ENCODE results near the gene TADA1. TPM values are rescaled to one million over a fixed set of nuclear protein-coding genes. Genes with fewer than 3 reads are reported as not detected.
"Not testable (repeated sequence)": the region's sequence is repeated elsewhere in the genome, so short reads cannot be mapped to it uniquely, and the experiment has no call there.

The TADA1 gene
- total RNA-seq, 1 donor from 2014 or later, result 6.4 TPM

DNA sequence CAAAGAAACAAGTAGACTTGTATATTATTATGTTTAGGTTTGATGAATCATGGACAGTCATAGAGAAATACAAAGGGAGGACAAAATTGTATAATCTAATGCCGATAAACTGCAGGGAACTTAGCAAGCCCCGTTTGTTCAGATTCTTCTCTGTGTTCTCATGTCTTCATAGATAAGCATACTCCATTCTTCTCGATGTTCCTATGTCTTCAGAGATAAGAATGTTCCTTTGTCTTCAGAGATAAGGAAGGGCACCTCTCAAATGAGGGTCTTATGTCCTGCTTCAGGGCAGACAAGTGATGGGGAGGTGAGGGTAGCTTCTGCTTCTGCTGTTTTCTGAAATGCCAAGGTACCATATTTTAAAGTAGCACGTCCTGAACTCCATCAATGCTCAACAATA is 19.7 kb upstream of the TADA1 start:
- no peak for DNase-seq (ENCODE audit: low spot score)

DNA sequence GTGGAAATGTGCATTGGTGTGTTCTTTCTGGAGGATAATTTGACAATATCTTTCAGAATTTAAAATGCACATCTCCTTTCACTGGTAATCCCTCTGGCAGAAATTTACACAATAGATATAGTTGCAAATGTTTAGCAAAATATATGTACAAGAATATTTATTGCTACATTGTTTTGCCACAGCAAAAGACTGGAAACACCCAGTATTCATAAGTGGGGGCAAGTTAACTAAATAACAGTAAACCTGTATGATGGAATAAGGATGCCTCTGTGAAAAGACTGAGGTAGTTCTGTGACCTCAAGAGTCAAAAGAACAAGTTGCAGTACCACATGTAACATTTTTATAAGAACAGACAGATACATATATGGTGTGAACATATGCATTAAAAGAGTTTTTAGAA is 13.7 kb upstream of the TADA1 start:
- DNase-seq (ENCODE audit: low spot score), result no peak

DNA sequence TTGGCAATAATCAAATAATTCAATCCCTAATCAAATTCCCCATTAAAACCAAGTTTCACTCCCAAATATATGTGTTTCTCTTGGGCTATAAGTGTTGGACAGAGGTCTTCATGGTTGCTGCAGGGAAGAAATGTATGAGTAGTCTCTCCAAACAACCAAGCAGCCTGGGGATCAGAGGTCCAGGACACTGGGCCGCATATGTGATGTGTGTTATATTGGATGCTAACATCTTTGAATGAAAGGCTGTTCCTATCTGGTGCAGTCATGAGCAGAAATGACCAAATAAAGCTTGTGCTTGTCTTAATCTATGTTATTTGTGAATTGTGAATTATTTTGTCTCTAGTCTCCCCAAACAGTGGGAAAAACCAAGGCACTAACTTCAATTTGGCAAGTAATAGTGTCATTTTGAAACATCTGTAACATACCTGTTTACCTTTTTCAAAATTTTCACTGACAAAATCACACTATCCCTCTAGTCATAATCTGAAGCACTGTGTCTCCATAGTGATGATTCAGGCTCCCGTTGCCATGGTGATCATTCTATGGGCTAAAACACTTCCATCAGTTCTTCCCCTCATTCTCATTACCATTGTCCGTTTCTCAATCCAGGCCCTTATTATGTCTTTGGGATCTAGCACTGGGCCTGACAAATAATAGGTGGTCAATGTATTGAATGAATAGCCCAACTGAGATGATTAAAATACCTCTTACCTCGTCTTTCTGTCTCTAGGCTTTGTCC is 12.5 kb upstream of the TADA1 start:
- DNase-seq (ENCODE audit: low spot score), result no peak

DNA sequence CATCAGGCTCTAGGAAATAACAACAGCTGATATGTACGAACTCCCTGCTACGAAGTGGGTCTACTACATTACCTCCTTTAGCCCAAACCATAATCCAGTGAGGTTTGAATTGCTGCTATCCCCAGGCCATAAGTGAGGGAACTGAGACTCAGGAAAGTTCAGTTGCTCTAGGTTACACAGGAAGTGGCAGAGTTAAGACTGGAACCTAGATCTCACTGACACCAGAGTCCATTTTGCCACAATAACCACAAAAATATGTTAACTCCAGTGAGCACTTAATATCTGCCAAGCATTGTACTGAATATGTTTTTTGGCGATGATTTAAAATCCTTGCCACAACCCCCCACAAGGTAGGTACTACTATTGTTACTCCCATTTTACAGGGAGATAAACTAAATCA is 8.9 kb upstream of the TADA1 start:
- no peak for DNase-seq (ENCODE audit: low spot score)

DNA sequence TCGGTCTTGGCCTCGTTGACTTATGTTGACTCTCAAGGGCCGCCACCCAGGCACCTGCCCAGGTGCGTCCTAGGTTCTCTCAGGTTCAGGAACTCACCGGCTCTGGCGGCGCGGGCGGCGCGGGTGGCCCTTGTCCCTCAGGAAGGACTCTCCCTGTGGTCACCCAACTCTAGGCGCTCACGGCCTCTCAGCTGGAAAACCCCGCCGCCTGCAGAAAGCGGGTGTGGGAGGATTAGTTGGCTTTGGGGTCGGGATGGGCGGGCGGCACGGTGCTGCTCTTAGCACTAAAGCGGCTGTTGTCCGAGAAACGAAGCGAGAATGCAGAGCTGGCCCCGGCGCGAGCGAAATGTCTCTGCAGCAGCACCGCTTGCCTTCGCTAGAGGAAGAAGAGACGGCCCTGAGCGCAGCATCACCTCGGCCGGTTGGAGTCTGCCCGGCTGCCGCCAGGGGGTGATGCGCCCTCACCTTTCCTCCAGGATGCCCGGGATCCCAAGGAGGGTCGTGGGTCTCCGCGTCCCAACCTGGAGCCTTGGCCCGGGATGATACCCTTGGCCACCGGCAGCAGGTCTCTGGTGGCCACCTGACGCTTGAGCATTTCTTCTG is 8.1 kb upstream of the TADA1 start:
- no peak for DNase-seq (ENCODE audit: low spot score)

DNA sequence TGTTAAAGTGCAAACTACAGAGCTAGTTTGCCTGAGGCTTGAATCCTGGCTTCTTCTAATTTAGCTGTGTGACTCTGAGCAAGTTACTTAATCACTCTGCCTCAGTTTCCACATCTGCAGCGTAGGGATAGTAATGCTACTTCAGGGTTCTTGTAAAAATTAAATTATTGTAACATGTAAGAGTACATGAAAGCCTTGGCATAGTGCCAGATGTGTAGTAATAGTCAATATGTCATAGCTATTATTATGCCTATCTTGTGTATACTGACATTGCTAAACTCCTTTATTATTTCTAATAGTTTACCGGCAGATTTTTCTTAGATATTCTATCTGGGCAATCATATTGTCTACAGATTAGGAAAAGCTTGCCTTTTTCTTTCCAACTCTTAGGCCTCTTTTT is 6.8 kb upstream of the TADA1 start:
- no peak for DNase-seq (ENCODE audit: low spot score)

DNA sequence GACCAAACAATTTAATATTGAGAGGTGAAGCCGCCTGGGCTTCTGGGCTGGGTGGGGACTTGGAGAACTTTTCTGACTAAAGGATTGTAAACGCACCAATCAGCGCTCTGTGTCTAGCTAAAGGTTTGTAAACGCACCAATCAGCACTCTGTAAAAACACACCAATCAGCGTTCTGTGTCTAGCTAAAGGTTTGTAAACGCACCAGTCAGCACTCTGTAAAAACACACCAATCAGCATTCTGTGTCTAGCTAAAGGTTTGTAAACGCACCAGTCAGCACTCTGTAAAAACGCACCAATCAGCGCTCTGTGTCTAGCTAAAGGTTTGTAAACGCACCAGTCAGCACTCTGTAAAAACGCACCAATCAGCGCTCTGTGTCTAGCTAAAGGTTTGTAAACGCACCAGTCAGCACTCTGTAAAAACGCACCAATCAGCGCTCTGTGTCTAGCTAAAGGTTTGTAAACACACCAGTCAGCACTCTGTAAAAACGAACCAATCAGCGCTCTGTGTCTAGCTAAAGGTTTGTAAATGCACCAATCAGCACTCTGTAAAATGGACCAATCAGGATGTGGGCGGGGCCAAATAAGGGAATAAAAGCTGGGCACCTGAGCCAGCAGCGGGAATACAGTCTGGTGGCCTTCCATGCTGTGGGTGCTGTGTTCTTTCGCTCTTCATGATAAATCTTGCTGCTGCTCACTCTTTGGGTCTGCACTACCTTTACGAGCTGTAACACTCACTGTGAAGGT is 2.3 kb upstream of the TADA1 start:
- not testable (repeated sequence) for DNase-seq (ENCODE audit: low spot score)

DNA sequence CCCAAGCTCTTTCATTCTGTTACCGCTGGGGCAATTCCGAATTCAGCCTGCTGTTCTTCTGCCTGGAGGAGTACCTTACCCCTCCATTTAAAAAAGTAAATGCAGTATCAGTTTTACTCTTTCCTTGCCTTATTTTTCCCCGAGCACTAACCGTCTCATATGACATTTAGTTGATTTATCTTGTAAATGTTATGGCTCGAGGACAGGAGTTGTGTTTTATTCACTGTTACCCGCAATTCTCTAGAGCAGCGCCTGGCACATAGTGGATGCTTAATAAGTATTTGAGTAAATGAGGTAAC is 425 bp upstream of the TADA1 start:
- no peak for DNase-seq (ENCODE audit: low spot score)

DNA sequence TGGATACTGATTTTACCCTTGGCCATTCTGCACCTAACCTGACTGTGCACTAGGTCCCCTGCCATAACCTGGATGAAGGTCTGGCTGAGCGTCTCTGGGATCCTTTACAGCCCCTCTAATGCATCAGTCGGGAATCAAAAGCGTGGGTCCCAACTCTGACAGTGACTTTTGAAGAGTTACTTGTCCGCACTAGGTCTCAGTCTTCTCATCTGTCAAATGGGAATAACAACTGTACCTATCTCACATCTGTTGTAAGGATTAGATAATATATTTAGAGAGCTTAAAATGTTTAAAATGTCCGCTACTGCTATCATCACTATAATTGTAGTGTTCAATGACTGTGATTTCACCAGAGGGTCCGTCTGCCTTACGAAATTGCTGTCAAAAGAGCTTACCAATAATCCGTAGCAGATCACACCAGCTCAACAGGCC is 746 bp downstream of the TADA1 start:
- DNase-seq (ENCODE audit: low spot score), result no peak

DNA sequence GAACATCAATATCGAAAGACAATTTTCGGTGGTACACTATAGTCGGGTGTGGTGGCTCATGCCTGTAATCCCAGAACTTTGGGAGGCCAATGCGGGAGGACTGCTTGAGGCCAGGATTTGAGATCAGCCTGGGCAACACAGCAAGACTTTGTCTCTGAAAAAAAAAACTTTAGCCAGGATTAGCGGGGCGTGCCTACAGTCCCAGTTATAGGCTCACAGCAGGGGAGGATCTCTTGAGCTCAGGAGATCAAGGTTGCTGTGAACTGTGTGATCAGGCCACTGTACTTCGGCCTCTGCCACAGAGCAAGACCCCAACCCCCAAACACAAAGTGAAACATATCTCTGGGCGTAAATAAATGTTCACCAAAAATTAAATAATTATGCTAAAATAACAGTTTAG is 1.6 kb downstream of the TADA1 start:
- DNase-seq (ENCODE audit: low spot score), result no peak

DNA sequence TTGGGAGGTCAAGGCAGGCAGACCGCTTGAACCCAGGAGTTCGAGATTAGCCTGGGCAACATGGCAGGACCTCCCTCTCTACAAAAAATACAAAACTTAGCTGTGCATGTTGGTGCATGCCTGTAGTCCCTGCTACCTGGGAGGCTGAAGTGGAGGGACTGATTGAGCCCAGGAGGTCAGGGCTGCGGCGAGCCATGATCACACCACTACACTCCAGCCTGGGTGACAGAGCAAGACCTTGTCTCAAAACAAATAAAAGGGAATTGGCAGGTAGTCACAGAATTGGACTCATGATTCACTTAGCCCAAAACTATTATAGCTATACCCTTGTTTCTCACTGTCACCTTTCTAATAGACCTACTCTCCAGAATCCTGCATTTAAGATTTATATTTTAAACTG is 5.5 kb downstream of the TADA1 start:
- no peak for DNase-seq (ENCODE audit: low spot score)

DNA sequence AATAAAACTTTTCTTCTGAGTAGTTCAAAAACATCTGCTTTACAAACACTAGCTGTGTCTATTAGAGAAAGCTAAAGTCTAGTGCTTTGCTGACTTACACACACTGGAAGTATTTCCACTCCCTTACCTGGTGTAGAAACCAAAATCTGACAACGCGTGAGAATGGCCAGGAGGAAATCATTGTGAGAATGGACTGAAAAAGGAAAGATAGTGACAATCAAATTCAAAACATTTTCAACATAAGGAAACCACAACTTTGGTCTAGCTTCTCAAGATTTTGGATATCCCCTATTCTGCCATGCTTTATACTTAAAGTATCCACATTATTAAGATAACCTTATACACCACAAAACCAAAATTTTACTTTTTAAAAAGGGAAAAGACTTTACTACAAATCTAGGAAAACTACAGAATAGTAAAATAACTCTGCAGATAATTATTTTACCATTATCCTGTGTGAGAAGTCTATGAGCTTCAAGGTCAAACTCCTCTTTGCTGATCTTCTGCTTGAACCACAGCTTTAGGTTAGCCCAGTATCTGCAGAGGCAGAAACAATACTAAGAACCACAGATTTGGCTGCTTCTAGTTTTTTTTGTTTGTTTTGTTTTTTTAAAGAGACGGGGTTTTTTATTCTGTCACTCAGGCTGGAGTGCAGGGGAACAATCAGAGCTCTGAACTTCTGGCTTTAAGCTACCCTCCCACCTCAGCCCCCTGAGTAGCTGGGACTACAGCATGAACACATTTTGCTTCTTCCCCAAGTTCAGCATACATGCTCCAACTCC is 6.6 kb downstream of the TADA1 start:
- no peak for DNase-seq (ENCODE audit: low spot score)

DNA sequence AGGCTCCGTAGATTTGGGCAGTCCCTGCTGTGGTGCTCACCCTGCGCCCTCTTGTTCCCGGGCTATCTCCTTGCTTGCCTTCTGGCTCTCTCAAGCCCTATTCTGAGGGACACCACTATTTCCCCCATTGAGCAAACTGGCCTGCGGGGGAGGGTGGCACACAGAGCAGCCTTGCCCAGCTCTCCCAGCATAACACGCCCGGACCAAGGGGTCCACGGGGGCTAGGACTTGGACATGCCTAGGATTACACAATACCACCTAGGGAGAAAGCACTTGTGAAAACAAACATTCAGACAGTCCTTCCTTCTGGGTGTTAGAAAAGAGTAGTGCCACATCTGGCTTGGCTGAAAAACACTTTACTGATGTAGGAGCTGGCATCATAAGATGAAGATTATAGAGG is 7.4 kb downstream of the TADA1 start:
- no peak for DNase-seq (ENCODE audit: low spot score)

DNA sequence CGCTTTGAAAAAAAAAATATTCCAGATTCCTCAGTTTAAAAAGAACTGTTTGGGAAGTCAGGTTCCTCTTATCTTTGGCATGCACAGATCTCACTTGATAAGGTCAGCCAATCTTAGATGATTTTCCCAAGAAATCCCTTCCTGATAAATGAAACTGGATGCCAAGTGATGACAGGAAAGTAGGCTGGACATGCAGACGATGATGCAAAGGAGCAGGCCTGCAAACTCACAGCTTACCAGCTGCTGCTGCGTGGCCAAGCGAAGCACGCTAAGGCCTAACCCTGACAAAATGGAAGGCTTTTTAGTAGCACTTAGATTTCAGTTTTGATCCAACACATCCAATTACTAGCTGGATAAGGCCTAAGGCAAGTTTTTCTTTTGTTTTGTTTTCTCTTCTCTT is 10.1 kb downstream of the TADA1 start:
- no peak for DNase-seq (ENCODE audit: low spot score)

DNA sequence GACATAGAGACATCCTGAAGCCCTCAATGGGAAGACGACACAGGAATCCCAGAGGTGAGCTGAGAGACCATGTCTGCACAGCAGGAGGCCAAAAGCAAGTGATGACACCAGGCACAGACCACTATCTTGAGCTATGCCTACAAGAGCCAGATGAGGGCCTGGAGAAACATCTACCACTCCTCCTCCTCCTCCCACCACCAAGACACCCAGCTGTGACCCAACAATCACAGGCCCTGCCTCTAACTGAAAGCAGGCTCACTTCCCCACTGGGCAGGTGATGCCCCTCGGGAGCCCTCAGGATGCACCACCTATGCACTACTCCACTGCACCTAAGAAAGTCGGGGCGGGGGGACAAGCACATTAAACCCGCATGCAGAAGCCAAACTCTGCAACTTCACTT is 16.5 kb downstream of the TADA1 start:
- DNase-seq (ENCODE audit: low spot score), result no peak

DNA sequence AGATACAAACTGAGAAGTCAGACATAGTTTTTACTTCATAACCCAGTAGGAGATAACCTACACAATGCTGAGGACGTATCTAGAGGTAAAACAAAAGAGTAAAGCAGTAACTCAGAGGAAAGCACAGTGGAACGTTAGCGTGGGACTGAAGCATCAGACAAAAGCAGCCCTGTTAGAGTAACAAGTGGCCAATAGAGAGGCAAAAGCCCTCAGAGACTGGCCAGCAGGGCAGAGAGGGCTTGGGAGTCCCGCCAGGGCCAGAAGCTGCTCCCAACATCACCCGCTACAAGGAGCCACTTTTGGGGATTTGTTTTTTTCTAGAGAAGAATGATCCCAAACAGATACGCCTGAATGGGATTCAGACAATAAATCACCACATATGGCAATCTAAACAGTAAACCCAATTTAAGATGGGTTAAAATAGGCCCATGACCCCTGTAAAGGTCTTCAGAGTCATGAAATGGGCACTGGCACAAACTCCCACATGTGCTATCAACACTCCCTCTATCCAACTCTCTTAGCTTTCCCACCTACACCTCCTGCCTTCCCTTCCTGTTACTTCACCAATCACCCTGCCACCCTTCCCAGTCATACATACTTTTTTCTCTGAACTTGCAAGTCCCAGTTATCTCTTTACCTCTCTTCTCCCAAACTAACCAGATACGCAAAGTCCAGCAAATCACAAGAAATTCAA is 17.2 kb downstream of the TADA1 start:
- DNase-seq (ENCODE audit: low spot score), result no peak

DNA sequence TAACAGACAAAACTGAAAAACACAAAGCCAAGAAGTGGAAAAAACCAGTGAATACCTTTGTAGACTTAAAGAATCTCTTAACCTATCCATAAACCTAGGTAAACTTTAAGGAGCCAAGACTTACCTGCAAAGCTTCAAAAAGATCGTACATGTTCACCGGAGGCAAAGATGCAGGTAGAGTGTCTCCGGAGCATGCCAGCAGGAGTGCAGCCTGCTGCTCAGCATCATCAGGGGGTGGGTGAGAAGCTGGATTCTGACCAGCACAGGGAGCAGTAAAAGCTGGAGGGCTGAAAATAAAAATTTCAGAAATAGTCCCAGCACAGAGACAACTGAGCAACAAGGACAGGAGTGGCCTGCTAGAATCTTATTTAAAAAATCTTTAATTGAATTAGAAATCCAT is 18.1 kb downstream of the TADA1 start:
- no peak for DNase-seq (ENCODE audit: low spot score)

DNA sequence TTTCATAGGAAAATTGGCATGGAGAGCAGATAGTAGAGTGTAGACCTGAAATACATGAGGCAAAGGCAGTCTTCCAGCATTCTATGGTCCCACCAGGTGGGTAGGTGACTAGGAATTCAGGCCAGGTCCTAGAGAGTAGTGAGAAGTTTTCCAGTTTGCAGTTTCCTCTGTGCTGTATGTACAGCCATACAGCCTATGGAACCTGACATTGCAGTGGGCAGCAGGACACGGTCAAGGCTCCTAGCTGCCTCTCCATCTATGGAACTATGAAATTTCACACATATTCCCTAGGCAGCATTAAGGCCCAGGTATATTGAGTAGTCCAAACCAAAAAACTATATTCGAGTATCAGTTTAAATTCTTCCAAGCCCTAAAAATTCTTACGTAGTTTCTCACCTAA is 20.5 kb downstream of the TADA1 start:
- no peak for DNase-seq (ENCODE audit: low spot score)

DNA sequence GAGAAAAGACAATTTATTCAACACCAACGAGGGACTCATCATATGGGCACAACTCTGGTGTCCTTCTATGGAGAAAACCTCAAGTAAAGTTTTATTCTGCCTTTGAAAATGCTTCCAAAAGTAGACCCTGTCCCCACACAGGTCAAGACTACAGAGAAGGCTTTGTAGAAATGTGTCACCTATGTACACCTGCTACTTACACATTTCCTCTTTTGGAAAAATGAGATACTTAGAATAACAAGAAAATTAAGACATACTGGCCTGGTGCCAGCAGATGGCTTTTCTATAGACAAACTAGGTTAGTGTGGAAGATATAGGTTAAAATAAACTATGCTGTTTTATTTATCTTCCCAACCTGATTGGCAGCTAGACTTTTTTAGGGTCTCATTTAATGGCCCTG is 23.1 kb downstream of the TADA1 start:
- DNase-seq (ENCODE audit: low spot score), result no peak

DNA sequence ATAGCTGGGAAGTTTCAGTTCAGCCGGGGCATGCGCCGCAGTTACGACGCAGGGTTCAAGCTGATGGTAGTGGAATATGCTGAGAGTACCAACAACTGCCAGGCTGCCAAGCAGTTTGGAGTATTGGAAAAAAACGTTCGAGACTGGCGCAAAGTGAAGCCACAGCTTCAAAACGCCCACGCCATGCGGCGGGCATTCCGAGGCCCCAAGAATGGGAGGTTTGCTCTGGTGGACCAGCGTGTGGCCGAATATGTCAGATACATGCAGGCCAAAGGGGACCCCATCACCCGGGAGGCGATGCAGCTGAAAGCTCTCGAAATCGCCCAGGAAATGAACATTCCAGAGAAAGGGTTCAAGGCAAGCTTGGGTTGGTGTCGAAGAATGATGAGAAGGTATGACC is 26.9 kb downstream of the TADA1 start:
- DNase-seq (ENCODE audit: low spot score), result no peak

DNA sequence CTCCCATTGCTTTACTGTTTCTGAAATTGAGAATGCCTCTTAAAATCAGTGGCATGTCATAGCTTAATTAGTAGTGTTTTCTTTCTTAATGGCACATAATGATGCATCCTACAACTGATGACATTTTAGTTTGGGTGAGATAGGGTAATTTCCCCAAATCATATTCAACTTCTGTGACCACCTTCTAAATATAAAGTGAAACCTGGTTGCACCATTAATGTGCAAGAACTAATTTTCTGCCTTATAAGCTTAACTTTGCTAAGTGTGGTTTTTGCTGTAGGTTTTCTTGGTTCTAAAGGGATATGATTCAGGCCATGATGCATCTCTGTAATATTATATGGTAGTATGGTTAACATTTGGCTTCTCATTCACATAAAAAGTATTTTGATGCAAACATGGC is 27.9 kb downstream of the TADA1 start:
- no peak for DNase-seq (ENCODE audit: low spot score)
